ENCODE data around the gene CES3. TPM values are rescaled to one million over a fixed set of nuclear protein-coding genes. Genes with fewer than 3 reads are reported as not detected.
A peak's percentile ranks its signal among the peaks of the same experiment; 100 is the strongest.

CES3 gene
- total RNA-seq, 1 donor from 2014 or later: 4.8 TPM

GRCh38 chr16:66927918-66928649 lies 33.0 kb upstream of the CES3 start:
- Mint-ChIP-seq H3K27me3 (peaks cover 45% of the 10 kb centered on the region), H3K4me1 (ENCODE audit: low read depth) (peaks cover 3% of the 10 kb centered on the region), H3K4me3 (ENCODE audit: low read depth) (no peak overlapping the region), H3K36me3 (ENCODE audit: insufficient read depth) (no peaks in the 10 kb centered on the region), H3K9me3 (ENCODE audit: low read depth) (no peaks in the 10 kb centered on the region), H3K27ac (no peak overlapping the region)
- DNase-seq (ENCODE audit: low spot score, unreplicated experiment): no peak
- TF ChIP-seq CTCF (IDR thresholded peaks at IDR 0.05; ENCODE audit: unreplicated experiment): no peak

GRCh38 chr16:66928702-66929388 lies 32.2 kb upstream of the CES3 start:
- TF ChIP-seq CTCF (IDR thresholded peaks at IDR 0.05; ENCODE audit: unreplicated experiment): peak; percentile 30
- H3K27me3 Mint-ChIP-seq: peaks cover 38% of the 10 kb centered on the region
- H3K9me3 Mint-ChIP-seq (ENCODE audit: low read depth): no peaks in the 10 kb centered on the region
- H3K27ac Mint-ChIP-seq: no peak overlapping the region
- H3K4me3 Mint-ChIP-seq (ENCODE audit: low read depth): no peak overlapping the region
- H3K36me3 Mint-ChIP-seq (ENCODE audit: insufficient read depth): no peaks in the 10 kb centered on the region
- H3K4me1 Mint-ChIP-seq (ENCODE audit: low read depth): peaks cover 11% of the 10 kb centered on the region
- DNase-seq (ENCODE audit: low spot score, unreplicated experiment): no peak

GRCh38 chr16:66930189-66930588 lies 30.9 kb upstream of the CES3 start:
- H3K27me3 Mint-ChIP-seq: peaks cover 29% of the 10 kb centered on the region
- no peak for TF ChIP-seq CTCF (IDR thresholded peaks at IDR 0.05; ENCODE audit: unreplicated experiment)
- H3K4me3 Mint-ChIP-seq (ENCODE audit: low read depth): no peak overlapping the region
- peaks cover 17% of the 10 kb centered on the region for H3K4me1 Mint-ChIP-seq (ENCODE audit: low read depth)
- H3K9me3 Mint-ChIP-seq (ENCODE audit: low read depth): no peaks in the 10 kb centered on the region
- H3K36me3 Mint-ChIP-seq (ENCODE audit: insufficient read depth): no peaks in the 10 kb centered on the region
- no peak overlapping the region for H3K27ac Mint-ChIP-seq
- no peak for DNase-seq (ENCODE audit: low spot score, unreplicated experiment)

- peaks cover 14% of the 10 kb centered on the region for H3K27me3 Mint-ChIP-seq
- peak overlapping the region; percentile 24 for H3K4me3 Mint-ChIP-seq (ENCODE audit: low read depth)
Observed at GRCh38 chr16:66931665-66932064, 29.4 kb upstream of the CES3 start.

More at GRCh38 chr16:66931665-66932064, 29.4 kb upstream of the CES3 start:
- Mint-ChIP-seq H3K27ac (no peak overlapping the region), H3K4me1 (ENCODE audit: low read depth) (peaks cover 22% of the 10 kb centered on the region), H3K36me3 (ENCODE audit: insufficient read depth) (no peaks in the 10 kb centered on the region), H3K9me3 (ENCODE audit: low read depth) (no peaks in the 10 kb centered on the region)
- TF ChIP-seq CTCF (IDR thresholded peaks at IDR 0.05; ENCODE audit: unreplicated experiment): no peak
- no peak for DNase-seq (ENCODE audit: low spot score, unreplicated experiment)

Measured in progenitor cell of endocrine pancreas (in vitro differentiated cells).